Body of pancreas (tissue), 4 donors: ENCODE measurements around the gene ATG7.
"Not testable (repeated sequence)": the region's sequence is repeated elsewhere in the genome, so short reads cannot be mapped to it uniquely, and the experiment has no call there.

Source experiments
- POLR2A ChIP-seq, 3 donors: fragments of 450-650 bp; IDR thresholded peaks; one replicate each; pipeline ENCODE4 v1.6.1; 2016; ENCODE audit warnings: antibody characterized with exemption in 3 of 3, mild to moderate bottlenecking in 2 of 3
- TF ChIP-seq, protein P1 (sequence below), 7 experiments: fragments of 450-650 bp in 4 of 7; fragments of 200-600 bp in 3 of 7; sonication (generic) in 3 of 7; IDR thresholded peaks; one replicate each; pipeline ENCODE4 v1.5.1; 2016 to 2019; ENCODE audit warnings: antibody characterized with exemption in 7 of 7

DNA sequence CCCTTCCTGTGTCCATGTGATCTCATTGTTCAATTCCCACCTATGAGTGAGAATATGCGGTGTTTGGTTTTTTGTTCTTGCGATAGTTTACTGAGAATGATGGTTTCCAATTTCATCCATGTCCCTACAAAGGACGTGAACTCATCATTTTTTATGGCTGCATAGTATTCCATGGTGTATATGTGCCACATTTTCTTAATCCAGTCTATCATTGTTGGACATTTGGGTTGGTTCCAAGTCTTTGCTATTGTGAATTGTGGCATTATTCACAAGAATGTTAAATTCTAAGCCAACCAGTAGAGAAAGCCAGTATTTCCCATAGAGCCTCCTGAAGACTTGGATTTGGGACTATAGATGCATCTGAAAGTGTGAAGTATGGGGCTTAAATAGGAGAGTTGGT is 230.2 kb downstream of the ATG7 start:
- TF ChIP-seq, protein P1, sequence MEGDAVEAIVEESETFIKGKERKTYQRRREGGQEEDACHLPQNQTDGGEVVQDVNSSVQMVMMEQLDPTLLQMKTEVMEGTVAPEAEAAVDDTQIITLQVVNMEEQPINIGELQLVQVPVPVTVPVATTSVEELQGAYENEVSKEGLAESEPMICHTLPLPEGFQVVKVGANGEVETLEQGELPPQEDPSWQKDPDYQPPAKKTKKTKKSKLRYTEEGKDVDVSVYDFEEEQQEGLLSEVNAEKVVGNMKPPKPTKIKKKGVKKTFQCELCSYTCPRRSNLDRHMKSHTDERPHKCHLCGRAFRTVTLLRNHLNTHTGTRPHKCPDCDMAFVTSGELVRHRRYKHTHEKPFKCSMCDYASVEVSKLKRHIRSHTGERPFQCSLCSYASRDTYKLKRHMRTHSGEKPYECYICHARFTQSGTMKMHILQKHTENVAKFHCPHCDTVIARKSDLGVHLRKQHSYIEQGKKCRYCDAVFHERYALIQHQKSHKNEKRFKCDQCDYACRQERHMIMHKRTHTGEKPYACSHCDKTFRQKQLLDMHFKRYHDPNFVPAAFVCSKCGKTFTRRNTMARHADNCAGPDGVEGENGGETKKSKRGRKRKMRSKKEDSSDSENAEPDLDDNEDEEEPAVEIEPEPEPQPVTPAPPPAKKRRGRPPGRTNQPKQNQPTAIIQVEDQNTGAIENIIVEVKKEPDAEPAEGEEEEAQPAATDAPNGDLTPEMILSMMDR (IDR thresholded peaks at IDR 0.05): not testable (repeated sequence)
- not testable (repeated sequence) for TF ChIP-seq POLR2A (IDR thresholded peaks at IDR 0.05)
